Thyroid gland (tissue), 4 donors: ENCODE measurements around the gene ITPR3. TPM values are rescaled to one million over a fixed set of nuclear protein-coding genes. Genes with fewer than 3 reads are reported as not detected.

Source experiments
- DNase-seq, 2 donors: peaks; one replicate each; pipeline ENCODE4 v3.0.0-alpha.2; 2019
- H3K27ac ChIP-seq, 3 donors: fragments of 200-600 bp; sonication (generic); 1 replicate in 2 of 3; 2 replicates in 1 of 3; pipeline ENCODE4 v1.5.1; 2016 to 2019; ENCODE audit warnings: mild to moderate bottlenecking in 1 of 3, moderate library complexity in 1 of 3
- H3K27me3 ChIP-seq: fragments of 200-600 bp; sonication (generic); one replicate; pipeline ENCODE4 v1.5.1; 2019
- H3K36me3 ChIP-seq, 2 donors: fragments of 200-600 bp; sonication (generic); one replicate each; pipeline ENCODE4 v1.5.1; 2016 to 2019
- H3K4me1 ChIP-seq, 2 donors: fragments of 200-600 bp; sonication (generic); one replicate each; pipeline ENCODE4 v1.5.1; 2017 to 2019
- H3K4me3 ChIP-seq, 3 donors: fragments of 200-600 bp; sonication (generic); replicated peaks in 1 of 3; 1 replicate in 2 of 3; 2 replicates in 1 of 3; pipeline ENCODE4 v1.5.1; 2016; ENCODE audit warnings: mild to moderate bottlenecking in 1 of 3
- H3K9me3 ChIP-seq: fragments of 200-600 bp; sonication (generic); one replicate; pipeline ENCODE4 v1.5.1; 2017
- POLR2A ChIP-seq, 2 donors: fragments of 450-650 bp; IDR thresholded peaks; one replicate each; pipeline ENCODE4 v1.6.1; 2017; ENCODE audit warnings: antibody characterized with exemption in 2 of 2, mild to moderate bottlenecking in 2 of 2, moderate library complexity in 1 of 2
- WGBS, 2 donors: methylation state at CpG; one replicate each; pipeline ENCODE4 v1.1.5; 2017; 5-methylcytosine and 5-hydroxymethylcytosine counted together
- intact Hi-C: fragments of 100-400 bp; cut with DNase I; formaldehyde crosslinking; loops from one replicate; pipeline ENCODE4 v1.15.1; 2023
- total RNA-seq, 4 donors: library from RNA; depleted of rRNA; stranded (reverse); fragments of >200 nt; gene quantifications; one replicate each; pipeline ENCODE4 v1.2.3, GENCODE V29; 2016
- TF ChIP-seq, protein P1 (sequence below), 6 experiments: fragments of 200-600 bp in 3 of 6; fragments of 450-650 bp in 3 of 6; sonication (generic) in 3 of 6; IDR thresholded peaks; one replicate each; pipeline ENCODE4 v1.5.1; 2016 to 2019; ENCODE audit warnings: antibody characterized with exemption in 6 of 6, mild to moderate bottlenecking in 2 of 6, inconsistent platforms in 1 of 6, moderate library complexity in 1 of 6

Gene ITPR3
- total RNA-seq, 4 donors from 2014 or later = 77.8 to 145 (median 105) TPM

DNA sequence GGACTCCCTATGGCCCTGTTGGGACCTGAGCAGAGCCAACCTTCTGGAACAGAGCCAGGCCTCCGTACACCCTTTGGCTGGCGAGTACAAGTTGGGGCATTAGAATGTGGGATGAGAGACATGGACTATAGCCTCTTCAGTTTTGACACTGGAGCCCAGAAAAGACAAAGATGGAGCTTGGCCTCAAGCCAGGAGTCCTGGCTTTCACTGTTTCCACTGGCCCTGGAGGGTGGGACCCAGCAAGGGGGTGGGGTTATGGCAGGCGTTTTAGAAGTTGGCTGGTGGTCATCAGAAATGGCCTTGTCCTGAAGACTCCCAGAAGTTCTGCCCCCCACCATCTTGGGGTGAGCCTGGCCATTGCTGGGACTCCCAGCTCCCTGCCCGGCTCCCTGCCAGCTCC, 21.8 kb downstream of the ITPR3 start:
- Histone ChIP-seq H3K4me1 (no peaks in the 10 kb centered on the region), H3K27me3 (no peaks in the 10 kb centered on the region), H3K4me3 (no peak overlapping the region), H3K27ac (no peak overlapping the region), H3K36me3 (peaks cover 0 to 6% of the 10 kb centered on the region in 2 donors), H3K9me3 (no peaks in the 10 kb centered on the region)
- TF ChIP-seq, protein P1, sequence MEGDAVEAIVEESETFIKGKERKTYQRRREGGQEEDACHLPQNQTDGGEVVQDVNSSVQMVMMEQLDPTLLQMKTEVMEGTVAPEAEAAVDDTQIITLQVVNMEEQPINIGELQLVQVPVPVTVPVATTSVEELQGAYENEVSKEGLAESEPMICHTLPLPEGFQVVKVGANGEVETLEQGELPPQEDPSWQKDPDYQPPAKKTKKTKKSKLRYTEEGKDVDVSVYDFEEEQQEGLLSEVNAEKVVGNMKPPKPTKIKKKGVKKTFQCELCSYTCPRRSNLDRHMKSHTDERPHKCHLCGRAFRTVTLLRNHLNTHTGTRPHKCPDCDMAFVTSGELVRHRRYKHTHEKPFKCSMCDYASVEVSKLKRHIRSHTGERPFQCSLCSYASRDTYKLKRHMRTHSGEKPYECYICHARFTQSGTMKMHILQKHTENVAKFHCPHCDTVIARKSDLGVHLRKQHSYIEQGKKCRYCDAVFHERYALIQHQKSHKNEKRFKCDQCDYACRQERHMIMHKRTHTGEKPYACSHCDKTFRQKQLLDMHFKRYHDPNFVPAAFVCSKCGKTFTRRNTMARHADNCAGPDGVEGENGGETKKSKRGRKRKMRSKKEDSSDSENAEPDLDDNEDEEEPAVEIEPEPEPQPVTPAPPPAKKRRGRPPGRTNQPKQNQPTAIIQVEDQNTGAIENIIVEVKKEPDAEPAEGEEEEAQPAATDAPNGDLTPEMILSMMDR (IDR thresholded peaks at IDR 0.05) = no peak
- TF ChIP-seq POLR2A (IDR thresholded peaks at IDR 0.05) = no peak
- no peak for DNase-seq
- intact Hi-C loops = no loop called here
- WGBS, 2 donors = 71 to 80% methylated on average over 1 to 4 of the region's 4 CpGs

DNA sequence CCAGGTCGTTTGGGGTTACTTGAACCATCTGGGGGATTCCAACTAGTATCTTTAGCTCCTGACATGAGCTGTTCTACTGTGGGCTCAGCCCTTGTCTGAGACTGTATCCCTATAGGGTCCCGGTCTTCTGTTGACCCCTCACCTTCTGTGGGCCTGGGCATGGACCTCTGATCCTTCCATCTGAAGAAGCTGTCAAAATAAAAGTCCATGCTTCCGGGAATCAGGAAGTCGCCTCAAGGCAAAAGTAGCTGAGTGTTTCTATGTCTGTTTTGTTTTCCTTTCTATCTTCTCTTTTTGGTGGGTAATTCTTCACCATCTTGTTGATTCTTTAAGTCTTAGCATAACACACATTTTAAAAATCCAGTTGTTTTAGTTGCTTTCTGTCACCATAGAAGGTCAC, 30.3 kb downstream of the ITPR3 start:
- intact Hi-C loops = no loop called here
- H3K4me1 ChIP-seq = no peaks in the 10 kb centered on the region
- no peaks in the 10 kb centered on the region for H3K27me3 ChIP-seq
- no peak overlapping the region for H3K4me3 ChIP-seq
- TF ChIP-seq, protein P1 (IDR thresholded peaks at IDR 0.05) = no peak
- no peak for TF ChIP-seq POLR2A (IDR thresholded peaks at IDR 0.05)
- no peak for DNase-seq
- H3K27ac ChIP-seq = no peak overlapping the region
- peaks cover 3 to 10% of the 10 kb centered on the region in 2 donors for H3K36me3 ChIP-seq
- H3K9me3 ChIP-seq = no peaks in the 10 kb centered on the region
- WGBS, 2 donors = 70 to 73% methylated on average over 4 of the region's 4 CpGs

DNA sequence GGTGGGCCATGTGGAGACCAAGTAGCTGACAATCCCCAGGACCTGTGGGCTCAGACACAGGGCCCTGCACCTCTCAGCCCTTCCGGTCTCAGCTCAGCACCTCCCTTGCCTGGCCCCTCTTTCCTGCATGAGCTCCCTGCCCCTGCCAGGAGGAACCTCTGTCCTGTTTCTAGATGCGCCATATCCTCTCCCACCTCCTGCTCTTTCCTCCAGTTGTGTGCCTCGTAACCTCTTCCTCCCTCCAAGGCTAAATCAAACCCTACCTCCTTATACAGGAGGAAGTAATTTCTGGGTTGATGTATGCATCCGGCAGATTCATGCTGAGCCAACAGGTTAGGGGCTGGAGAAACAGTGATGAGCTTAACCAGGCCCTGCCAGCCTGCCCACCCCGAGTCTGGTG, 30.9 kb downstream of the ITPR3 start:
- intact Hi-C loops = no loop called here
- Histone ChIP-seq H3K4me1 (no peaks in the 10 kb centered on the region), H3K27ac (no peak overlapping the region), H3K27me3 (no peaks in the 10 kb centered on the region), H3K9me3 (no peaks in the 10 kb centered on the region), H3K4me3 (no peak overlapping the region), H3K36me3 (peaks cover 7 to 16% of the 10 kb centered on the region in 2 donors)
- 80 to 91% methylated on average over 5 of the region's 5 CpGs for WGBS, 2 donors
- TF ChIP-seq, protein P1 (IDR thresholded peaks at IDR 0.05) = no peak
- no peak for TF ChIP-seq POLR2A (IDR thresholded peaks at IDR 0.05)
- DNase-seq = no peak

DNA sequence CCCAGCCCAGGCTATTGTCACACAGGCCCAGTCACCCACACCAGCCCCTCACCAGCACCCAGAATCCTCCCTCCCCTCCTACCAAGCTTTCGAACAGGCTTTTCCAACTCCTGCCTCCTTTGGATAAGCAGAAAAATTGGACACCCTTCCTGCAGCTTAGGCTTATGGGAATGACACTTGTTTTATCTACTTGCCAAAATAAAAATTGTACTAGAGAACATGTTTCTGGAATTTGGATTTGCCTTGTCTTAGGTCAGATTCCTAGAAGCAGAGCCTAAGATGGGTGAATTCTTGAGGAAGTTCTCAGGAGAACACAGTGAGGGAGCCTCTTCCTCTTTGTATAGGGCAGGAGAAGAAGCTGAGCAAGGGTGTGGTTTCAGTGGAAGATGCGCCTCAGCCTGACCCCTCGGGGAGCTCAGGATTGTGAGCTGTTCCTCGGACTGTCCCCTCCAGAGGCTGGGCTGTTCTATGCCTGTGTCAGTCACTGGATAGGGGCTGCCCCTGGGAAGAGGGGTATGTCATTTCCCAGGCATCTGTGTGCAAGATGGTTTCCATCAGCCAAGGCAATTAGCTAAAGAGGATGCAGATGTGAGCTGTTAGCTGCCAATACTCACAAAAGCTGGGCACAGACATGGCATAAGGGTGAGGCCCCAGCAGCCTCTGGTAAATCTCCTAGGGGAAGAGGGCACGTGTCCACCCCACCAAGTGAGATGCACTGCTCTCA, 33.9 kb downstream of the ITPR3 start:
- Histone ChIP-seq H3K9me3 (no peaks in the 10 kb centered on the region), H3K36me3 (peaks cover 28 to 33% of the 10 kb centered on the region in 2 donors), H3K27me3 (no peaks in the 10 kb centered on the region), H3K27ac (no peak overlapping the region), H3K4me1 (no peaks in the 10 kb centered on the region), H3K4me3 (no peak overlapping the region)
- TF ChIP-seq, protein P1 (IDR thresholded peaks at IDR 0.05) = no peak
- no peak for TF ChIP-seq POLR2A (IDR thresholded peaks at IDR 0.05)
- intact Hi-C loops = no loop called here
- no peak for DNase-seq
- WGBS, 2 donors = 79 to 80% methylated on average over 3 to 5 of the region's 5 CpGs

DNA sequence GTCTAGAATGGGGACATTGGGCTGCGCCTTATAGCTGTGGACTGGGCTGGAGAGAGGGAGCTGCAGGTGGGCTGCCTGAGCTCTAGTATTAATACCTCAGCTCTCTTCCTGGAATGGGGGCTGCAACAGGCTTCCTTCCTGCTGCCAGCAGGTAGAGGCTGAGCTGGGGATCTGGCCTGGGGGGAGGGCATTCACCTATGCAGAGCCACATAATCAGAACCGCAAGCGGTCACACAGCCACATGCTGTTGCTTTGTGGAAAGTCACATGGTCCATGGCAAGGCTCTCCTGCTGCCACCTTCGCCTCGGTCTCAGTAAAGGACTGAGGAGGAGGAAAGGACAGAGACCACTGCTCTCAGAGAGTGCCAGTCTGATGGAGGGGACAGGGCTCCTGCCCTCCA, 35.7 kb downstream of the ITPR3 start:
- Histone ChIP-seq H3K27ac (no peak overlapping the region), H3K9me3 (no peaks in the 10 kb centered on the region), H3K27me3 (no peaks in the 10 kb centered on the region), H3K36me3 (peaks cover 28 to 33% of the 10 kb centered on the region in 2 donors), H3K4me3 (no peak overlapping the region), H3K4me1 (no peaks in the 10 kb centered on the region)
- WGBS, 2 donors = 88 to 92% methylated on average over 4 to 5 of the region's 5 CpGs
- DNase-seq = no peak
- intact Hi-C loops = no loop called here
- no peak for TF ChIP-seq POLR2A (IDR thresholded peaks at IDR 0.05)
- TF ChIP-seq, protein P1 (IDR thresholded peaks at IDR 0.05) = no peak
